ENCODE measurements around the gene GABBR2.

- TF ChIP-seq CTCF (IDR thresholded peaks at IDR 0.05; ENCODE audit: low read depth, low read length, poor library complexity, severe bottlenecking) (no peak), EZH2phosphoT487 (IDR thresholded peaks at IDR 0.05; ENCODE audit: borderline replicate concordance, low read length) (no peak)
Observed at GRCh38 chr9:98538626-98539031, 170.1 kb downstream of the GABBR2 start.
